H1 (cell line): ENCODE data around the gene DPEP2. TPM values are rescaled to one million over a fixed set of nuclear protein-coding genes. Genes with fewer than 3 reads are reported as not detected.

Source experiments
- CTCF ChIA-PET: fragments of 300-600 bp; sonication (Branson Sonifier 250); formaldehyde crosslinking; loops from one replicate; lab custom pipeline; 2021; ENCODE audit not compliant: partially characterized antibody; lab: Charles Lee
- POLR2A ChIA-PET: fragments of 300-600 bp; sonication (Branson Sonifier 250); formaldehyde crosslinking; loops from one replicate; lab custom pipeline; 2021; ENCODE audit warnings: inconsistent platforms; ENCODE audit not compliant: partially characterized antibody; lab: Charles Lee
- DNase-seq, 2 experiments: peaks; one replicate each; pipeline versions ENCODE4 v3.0.0 to v3.0.0-alpha.2; 2010 to 2022; ENCODE audit warnings: low spot score in 2 of 2, low read depth in 1 of 2, mixed read lengths in 1 of 2
- FAIRE-seq: peaks from 2 replicates; lab custom pipeline; 2011; peaks lifted over from hg19 to GRCh38; lab: Jason Lieb, UNC
- H2AFZ ChIP-seq: 2 replicates; pipeline ENCODE4 v1.8.1; 2012; ENCODE audit warnings: low read length, inconsistent platforms
- H2AK5ac ChIP-seq: 2 replicates; pipeline ENCODE4 v1.6.1; 2013; ENCODE audit warnings: low read depth, low read length
- H2BK120ac ChIP-seq: replicated peaks from 2 replicates; pipeline ENCODE3; 2013; ENCODE audit warnings: low read depth, low read length, inconsistent platforms
- H2BK12ac ChIP-seq: 2 replicates; pipeline ENCODE4 v1.6.1; 2013; ENCODE audit warnings: low read depth, low read length
- H2BK15ac ChIP-seq: 2 replicates; pipeline ENCODE4 v1.6.1; 2013; ENCODE audit warnings: low read length
- H2BK20ac ChIP-seq: 2 replicates; pipeline ENCODE4 v1.6.1; 2013; ENCODE audit warnings: low read length
- H2BK5ac ChIP-seq: 2 replicates; pipeline ENCODE4 v1.6.1; 2013; ENCODE audit warnings: low read depth, low read length
- H3K14ac ChIP-seq: 2 replicates; pipeline ENCODE4 v1.6.1; 2013; ENCODE audit warnings: inconsistent platforms; ENCODE audit not compliant: insufficient read length
- H3K18ac ChIP-seq: 2 replicates; pipeline ENCODE4 v1.6.1; 2013; ENCODE audit warnings: low read length; ENCODE audit errors: extremely low read depth
- H3K23ac ChIP-seq: 2 replicates; pipeline ENCODE4 v1.6.1; 2013; ENCODE audit warnings: inconsistent platforms; ENCODE audit not compliant: insufficient read length
- H3K23me2 ChIP-seq: 2 replicates; pipeline ENCODE4 v1.6.1; 2013; ENCODE audit warnings: low read depth, low read length
- H3K27ac ChIP-seq: 2 replicates; pipeline ENCODE4 v1.6.1; 2011; ENCODE audit warnings: low read depth, low read length, inconsistent platforms
- H3K27me3 ChIP-seq, 4 experiments: replicated peaks in 1 of 4; 1 replicate in 1 of 4; 2 replicates in 3 of 4; pipeline versions ENCODE4 v1.6.1 to v1.8.1; 2011 to 2013; ENCODE audit warnings: low read length in 3 of 4, mild to moderate bottlenecking in 3 of 4, inconsistent platforms in 2 of 4, mixed read lengths in 2 of 4, moderate library complexity in 1 of 4; ENCODE audit not compliant: control insufficient read depth in 3 of 4, insufficient read depth in 3 of 4; ENCODE audit errors: extremely low read depth in 1 of 4
- H3K36me3 ChIP-seq, 4 experiments: 2 replicates each; pipeline versions ENCODE4 v1.6.1 to v1.8.1; 2011 to 2013; ENCODE audit warnings: mild to moderate bottlenecking in 4 of 4, low read length in 3 of 4, moderate library complexity in 2 of 4, control low read depth in 1 of 4, inconsistent platforms in 1 of 4; ENCODE audit not compliant: insufficient read depth in 4 of 4, control insufficient read depth in 2 of 4
- H3K4ac ChIP-seq: replicated peaks from 2 replicates; pipeline ENCODE3; 2013; ENCODE audit warnings: low read length, low read depth, mixed read lengths, inconsistent platforms; ENCODE audit not compliant: insufficient read length
- H3K4me1 ChIP-seq, 4 experiments: replicated peaks in 1 of 4; 1 replicate in 1 of 4; 2 replicates in 3 of 4; pipeline versions ENCODE4 v1.6.1 to v1.8.1; 2011 to 2013; ENCODE audit warnings: low read length in 3 of 4, inconsistent platforms in 2 of 4, mixed read lengths in 1 of 4; ENCODE audit not compliant: insufficient read depth in 4 of 4, control insufficient read depth in 3 of 4
- H3K4me2 ChIP-seq, 2 experiments: 2 replicates each; pipeline versions ENCODE4 v1.6.1 to v1.8.1; 2011 to 2013; ENCODE audit warnings: low read depth in 2 of 2, low read length in 2 of 2, control low read depth in 1 of 2, inconsistent platforms in 1 of 2, mild to moderate bottlenecking in 1 of 2; ENCODE audit not compliant: insufficient read depth in 1 of 2
- H3K4me3 ChIP-seq, 4 experiments: fragments of 200-600, 300-600 bp in 1 of 4; sonication (generic), shearing (Covaris generic), sonication (Bioruptor Twin) in 1 of 4; 2 replicates each; pipeline versions ENCODE4 v1.5.1 to v1.8.1; 2011 to 2016; ENCODE audit warnings: low read length in 4 of 4, low read depth in 3 of 4, control low read depth in 2 of 4, inconsistent platforms in 2 of 4, mild to moderate bottlenecking in 2 of 4, mixed read lengths in 1 of 4, moderate library complexity in 1 of 4; ENCODE audit not compliant: insufficient read depth in 2 of 4; ENCODE audit errors: extremely low read depth in 1 of 4
- H3K56ac ChIP-seq: replicated peaks from 2 replicates; pipeline ENCODE3; 2013; ENCODE audit warnings: low read depth, mild to moderate bottlenecking, mixed read lengths, low read length, inconsistent platforms; ENCODE audit not compliant: insufficient read length
- H3K79me1 ChIP-seq: 2 replicates; pipeline ENCODE4 v1.6.1; 2013; ENCODE audit warnings: low read depth, low read length, control low read depth
- H3K79me2 ChIP-seq, 2 experiments: 2 replicates each; pipeline versions ENCODE4 v1.6.1 to v1.8.1; 2012 to 2013; ENCODE audit warnings: low read length in 2 of 2, mild to moderate bottlenecking in 2 of 2, inconsistent platforms in 1 of 2; ENCODE audit not compliant: insufficient read depth in 2 of 2, control insufficient read depth in 1 of 2
- H3K9ac ChIP-seq, 4 experiments: replicated peaks in 1 of 4; 1 replicate in 1 of 4; 2 replicates in 3 of 4; pipeline versions ENCODE4 v1.6.1 to v1.8.1; 2011 to 2013; ENCODE audit warnings: low read depth in 3 of 4, low read length in 3 of 4, control low read depth in 2 of 4, mild to moderate bottlenecking in 2 of 4, moderate library complexity in 2 of 4, inconsistent platforms in 1 of 4; ENCODE audit errors: extremely low read depth in 1 of 4
- H3K9me3 ChIP-seq, 2 experiments: 2 replicates each; pipeline versions ENCODE4 v1.6.1 to v1.8.1; 2012 to 2013; ENCODE audit warnings: mild to moderate bottlenecking in 2 of 2, moderate library complexity in 2 of 2, control low read depth in 1 of 2, inconsistent platforms in 1 of 2, low read depth in 1 of 2, low read length in 1 of 2, mixed read lengths in 1 of 2; ENCODE audit not compliant: insufficient read depth in 2 of 2
- H4K20me1 ChIP-seq, 2 experiments: replicated peaks in 1 of 2; 2 replicates each; pipeline versions ENCODE3 to v1.8.1; 2011 to 2013; ENCODE audit warnings: inconsistent platforms in 2 of 2, low read length in 2 of 2, mild to moderate bottlenecking in 1 of 2; ENCODE audit not compliant: insufficient read depth in 2 of 2, control insufficient read depth in 1 of 2
- H4K5ac ChIP-seq: 2 replicates; pipeline ENCODE4 v1.6.1; 2013; ENCODE audit warnings: low read length, low read depth, mixed read lengths, inconsistent platforms; ENCODE audit not compliant: insufficient read length
- H4K8ac ChIP-seq: 2 replicates; pipeline ENCODE4 v1.8.0; 2013; ENCODE audit warnings: mild to moderate bottlenecking, moderate library complexity, low read length, inconsistent platforms; ENCODE audit not compliant: insufficient read depth; ENCODE audit errors: extremely low read depth
- H4K91ac ChIP-seq: replicated peaks from 2 replicates; pipeline ENCODE3; 2013; ENCODE audit warnings: low read length, mixed read lengths, inconsistent platforms; ENCODE audit not compliant: insufficient read length
- ASH2L ChIP-seq: fragments of 200-600, 300-600 bp; sonication (generic); IDR thresholded peaks from one replicate; pipeline ENCODE4 v1.7.1; 2017; ENCODE audit warnings: low read length
- CBX8 ChIP-seq: fragments of 300-800, 300-1000 bp; sonication (generic); IDR thresholded peaks from 2 replicates; pipeline ENCODE4 v1.7.1; 2016; ENCODE audit warnings: low read depth, low read length, borderline replicate concordance
- CEBPB ChIP-seq: IDR thresholded peaks from 2 replicates; pipeline ENCODE4 v1.6.1; 2012; ENCODE audit warnings: low read depth, low read length
- CHD2 ChIP-seq: IDR thresholded peaks from 2 replicates; pipeline ENCODE4 v1.6.1; 2012; ENCODE audit warnings: low read length, improper control_type of control experiment
- CTBP2 ChIP-seq: IDR thresholded peaks from 2 replicates; pipeline ENCODE4 v1.7.0; 2011; ENCODE audit warnings: borderline replicate concordance, mild to moderate bottlenecking, moderate library complexity, mixed read lengths, low read length; ENCODE audit not compliant: insufficient read depth, insufficient read length
- JUND ChIP-seq: IDR thresholded peaks from 2 replicates; pipeline ENCODE4 v1.6.1; 2011; ENCODE audit warnings: mild to moderate bottlenecking, improper control_type of control experiment, low read length
- POLR2AphosphoS5 ChIP-seq: IDR thresholded peaks from 2 replicates; pipeline ENCODE4 v1.6.1; 2011; ENCODE audit warnings: low read depth, low read length
- RXRA ChIP-seq: IDR thresholded peaks from 2 replicates; pipeline ENCODE4 v1.6.1; 2011; ENCODE audit warnings: low read depth, mild to moderate bottlenecking, low read length, moderate library complexity; ENCODE audit not compliant: insufficient read depth
- SIN3A ChIP-seq, 2 experiments: IDR thresholded peaks in 1 of 2; conservative IDR thresholded peaks in 1 of 2; 2 replicates each; pipeline ENCODE4 v1.6.1; 2011 to 2012; ENCODE audit warnings: low read length in 2 of 2, improper control_type of control experiment in 1 of 2, low read depth in 1 of 2, mild to moderate bottlenecking in 1 of 2
- WGBS, 2 experiments: shearing (Covaris generic) in 1 of 2; methylation state at CpG; one replicate each; pipeline versions ENCODE4 v1.1.6 to v1.1.7; 2013 to 2015; ENCODE audit warnings: low lambda C conversion rate in 2 of 2, mixed read lengths in 2 of 2, inconsistent platforms in 1 of 2, low coverage in 1 of 2, missing lambda C conversion rate in 1 of 2; ENCODE audit not compliant: insufficient replicate concordance in 2 of 2, insufficient coverage in 1 of 2, insufficient read length in 1 of 2; ENCODE audit errors: extremely low coverage in 1 of 2, missing lambda C conversion rate in 1 of 2; 5-methylcytosine and 5-hydroxymethylcytosine counted together
- polyA plus RNA-seq, 7 experiments: library from polyadenylated mRNA; depleted of rRNA in 3 of 7; stranded (reverse) in 5 of 7; unstranded in 2 of 7; fragments of >200 nt in 5 of 7; fragments of 200-250 nt in 2 of 7; gene quantifications; 1 replicate in 5 of 7; 2 replicates in 1 of 7; 4 replicates in 1 of 7; pipeline versions ENCODE4 v1.2.1 to v1.2.3, GENCODE V29; 2011 to 2013; ENCODE audit warnings: missing spikeins in 2 of 7, mixed read lengths in 2 of 7
- total RNA-seq: library from RNA; stranded (reverse); fragmentation: NEBNext Ultra II Directional; extraction: Animal tissue kit (Norgen Biotek cat#: 25700); gene quantifications from 2 replicates; pipeline ENCODE4 v1.2.1, GENCODE V29; 2021
- TF ChIP-seq, protein P1 (sequence below), 3 experiments: IDR thresholded peaks; 1 replicate in 2 of 3; 2 replicates in 1 of 3; pipeline versions ENCODE4 v1.5.1 to v1.6.1; 2011; ENCODE audit warnings: low read length in 3 of 3, mild to moderate bottlenecking in 3 of 3, inconsistent platforms in 2 of 3, low read depth in 1 of 3, moderate library complexity in 1 of 3; ENCODE audit not compliant: insufficient read depth in 1 of 3; ENCODE audit errors: control extremely low read depth in 1 of 3

DPEP2 gene
- total and polyA plus RNA-seq, 2 of the 8 experiments (the other 6 are each of a cell fraction or from before 2014, with no cell fraction given), result not detected

- ChIA-PET CTCF (interaction anchor here (1.2 to 1.5 kb wide), 6 partner anchors 8 to 44 kb away, joined by 3 to 10 read pairs (median 4); no protein-coding TSS in a partner anchor), POLR2A (interaction anchor here (0.7 to 1.8 kb wide), 3 partner anchors 11 to 46 kb away, joined by 3 to 5 read pairs (median 3); partner anchors contain the start of genes DDX28 and DUS2)
- Histone ChIP-seq H3K79me2 (no peaks in the 10 kb centered on the region), H3K23me2 (no peaks in the 10 kb centered on the region), H3K9ac (no peak overlapping the region), H4K8ac (no peak overlapping the region), H3K18ac (no peak overlapping the region), H3K27me3 (peaks cover 0 to 2% (median 0%) of the 10 kb centered on the region in 4 experiments; a peak in 2 of 7 replicates), H3K4me3 (no peak overlapping the region), H2BK120ac (no peak overlapping the region), H2BK15ac (no peak overlapping the region), H3K23ac (no peak overlapping the region), H3K9me3 (no peaks in the 10 kb centered on the region; a peak in 1 of 4 replicates), H2BK5ac (no peak overlapping the region), H3K79me1 (no peaks in the 10 kb centered on the region), H3K14ac (no peak overlapping the region), H4K91ac (no peak overlapping the region), H4K20me1 (no peaks in the 10 kb centered on the region), H2BK20ac (no peak overlapping the region), H2BK12ac (no peak overlapping the region), H3K56ac (no peak overlapping the region), H3K27ac (no peak overlapping the region), H3K4me1 (peaks cover 0 to 4% (median 0%) of the 10 kb centered on the region in 4 experiments; a peak in 3 of 7 replicates), H3K4ac (no peak overlapping the region), H2AFZ (no peak overlapping the region), H3K36me3 (no peaks in the 10 kb centered on the region; a peak in 1 of 8 replicates), H4K5ac (no peak overlapping the region), H3K4me2 (no peak overlapping the region), H2AK5ac (no peak overlapping the region)
- no peak for DNase-seq
- 83% methylated on average over 9 of the region's 9 CpGs; no CpG with 5 or more reads in 1 of the 2 experiments for WGBS, 2 experiments
- no peak for FAIRE-seq
- TF ChIP-seq RXRA (no peak), CHD2 (no peak), CTBP2 (no peak), ASH2L (no peak), CEBPB (no peak), CBX8 (no peak), SIN3A (conservative IDR thresholded peaks at IDR 0.05 in 1 of 2, IDR thresholded peaks at IDR 0.05 in 1 of 2; ENCODE audit: low read depth in 1 of 2, low read length in 2 of 2) (no peak), JUND (no peak), POLR2AphosphoS5 (no peak)
- TF ChIP-seq, protein P1, sequence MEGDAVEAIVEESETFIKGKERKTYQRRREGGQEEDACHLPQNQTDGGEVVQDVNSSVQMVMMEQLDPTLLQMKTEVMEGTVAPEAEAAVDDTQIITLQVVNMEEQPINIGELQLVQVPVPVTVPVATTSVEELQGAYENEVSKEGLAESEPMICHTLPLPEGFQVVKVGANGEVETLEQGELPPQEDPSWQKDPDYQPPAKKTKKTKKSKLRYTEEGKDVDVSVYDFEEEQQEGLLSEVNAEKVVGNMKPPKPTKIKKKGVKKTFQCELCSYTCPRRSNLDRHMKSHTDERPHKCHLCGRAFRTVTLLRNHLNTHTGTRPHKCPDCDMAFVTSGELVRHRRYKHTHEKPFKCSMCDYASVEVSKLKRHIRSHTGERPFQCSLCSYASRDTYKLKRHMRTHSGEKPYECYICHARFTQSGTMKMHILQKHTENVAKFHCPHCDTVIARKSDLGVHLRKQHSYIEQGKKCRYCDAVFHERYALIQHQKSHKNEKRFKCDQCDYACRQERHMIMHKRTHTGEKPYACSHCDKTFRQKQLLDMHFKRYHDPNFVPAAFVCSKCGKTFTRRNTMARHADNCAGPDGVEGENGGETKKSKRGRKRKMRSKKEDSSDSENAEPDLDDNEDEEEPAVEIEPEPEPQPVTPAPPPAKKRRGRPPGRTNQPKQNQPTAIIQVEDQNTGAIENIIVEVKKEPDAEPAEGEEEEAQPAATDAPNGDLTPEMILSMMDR (IDR thresholded peaks at IDR 0.05; ENCODE audit: control extremely low read depth in 1 of 3, insufficient read depth in 1 of 3, low read depth in 1 of 3, low read length in 3 of 3), result no peak
Measured at GRCh38 chr16:67977469-67978227, 21.6 kb downstream of the DPEP2 start.
